ENCODE data around the gene IP6K2. TPM values are rescaled to one million over a fixed set of nuclear protein-coding genes. Genes with fewer than 3 reads are reported as not detected.

IP6K2 gene
- total and polyA plus RNA-seq, 2 of the 13 experiments (the other 11 are each of a cell fraction or from before 2014, with no cell fraction given): 85.5 to 112 TPM

- TF ChIP-seq ZNF33A (CRISPR knock-in tag; IDR thresholded peaks at IDR 0.05; ENCODE audit: borderline replicate concordance): peak; percentile 100
- TF ChIP-seq NPAS2 (CRISPR knock-in tag; IDR thresholded peaks at IDR 0.05; ENCODE audit: borderline replicate concordance): peak; percentile 98; the same call in 1 of the 2 replicates
- peak; percentile 100 for TF ChIP-seq NCOA5 (CRISPR knock-in tag; IDR thresholded peaks at IDR 0.05)
- peak; percentile 100 for TF ChIP-seq ZNF788 (CRISPR knock-in tag; IDR thresholded peaks at IDR 0.05; ENCODE audit: borderline replicate concordance)
- no peak for TF ChIP-seq TCF7 (IDR thresholded peaks at IDR 0.05; ENCODE audit: low read depth)
- TF ChIP-seq FOXM1 (CRISPR knock-in tag; IDR thresholded peaks at IDR 0.05): peak; percentile 99
- peak; percentile 96 for TF ChIP-seq KDM1A (CRISPR knock-in tag; IDR thresholded peaks at IDR 0.05)
- peak; percentile 95 for TF ChIP-seq DMAP1 (CRISPR knock-in tag; IDR thresholded peaks at IDR 0.05)
- no peak for TF ChIP-seq SP1 (IDR thresholded peaks at IDR 0.05)
- TF ChIP-seq SP1 (CRISPR knock-in tag; IDR thresholded peaks at IDR 0.05): peak; percentile 88
- TF ChIP-seq HMGXB3 (CRISPR knock-in tag; IDR thresholded peaks at IDR 0.05; ENCODE audit: borderline replicate concordance): peak; percentile 99
- peak; percentile 99 for TF ChIP-seq ZNF720 (CRISPR knock-in tag; IDR thresholded peaks at IDR 0.05)
- 0 out of 4 replicates have a peak, but pooled peaks of 1 of the 2 experiments have one; percentile 23 for TF ChIP-seq POLR2A (IDR thresholded peaks at IDR 0.05; ENCODE audit: insufficient read depth in 1 of 2, low read depth in 2 of 2, low read length in 2 of 2)
- peak; percentile 100 for TF ChIP-seq SRY (CRISPR knock-in tag; IDR thresholded peaks at IDR 0.05)
- TF ChIP-seq FOXP4 (CRISPR knock-in tag; IDR thresholded peaks at IDR 0.05): peak; percentile 96
- peak; percentile 100 for TF ChIP-seq FLYWCH1 (CRISPR knock-in tag; IDR thresholded peaks at IDR 0.05)
- peak; percentile 100 for TF ChIP-seq ZNF691 (CRISPR knock-in tag; IDR thresholded peaks at IDR 0.05; ENCODE audit: borderline replicate concordance, low read depth)
- peak; percentile 92 for TF ChIP-seq MAX (IDR thresholded peaks at IDR 0.05)
- TF ChIP-seq FOXO1 (CRISPR knock-in tag; IDR thresholded peaks at IDR 0.05): peak; percentile 99
- no peak for TF ChIP-seq MAFF (IDR thresholded peaks at IDR 0.05; ENCODE audit: low read depth, low read length)
- peak; percentile 100 for TF ChIP-seq LBX2 (CRISPR knock-in tag; IDR thresholded peaks at IDR 0.05; ENCODE audit: borderline replicate concordance)
- TF ChIP-seq TRIM22 (IDR thresholded peaks at IDR 0.05): no peak
- TF ChIP-seq STAG1 (CRISPR knock-in tag; IDR thresholded peaks at IDR 0.05): peak; percentile 64
Observed at GRCh38 chr3:48661501-48662144, 55.4 kb downstream of the IP6K2 start (continued).

Measured in HepG2 (cell line).